ENCODE measurements around the gene AGR3.
A peak's percentile ranks its signal among the peaks of the same experiment; 100 is the strongest.
"Not testable (repeated sequence)": the region's sequence is repeated elsewhere in the genome, so short reads cannot be mapped to it uniquely, and the experiment has no call there.

Gene AGR3

GRCh38 chr7:16912540-16912939, 30.8 kb upstream of the AGR3 start:
- no peaks in the 10 kb centered on the region for H3K36me3 Mint-ChIP-seq
- no peak overlapping the region for H3K4me3 Mint-ChIP-seq
- no peak overlapping the region for H3K27ac Mint-ChIP-seq
- no peak for DNase-seq (ENCODE audit: low spot score in 2 of 2)
- no peaks in the 10 kb centered on the region for H3K9me3 Mint-ChIP-seq
- ATAC-seq: no peak
- peaks cover 9% of the 10 kb centered on the region for H3K4me1 Mint-ChIP-seq

- Mint-ChIP-seq H3K4me3 (no peak overlapping the region), H3K4me1 (no peaks in the 10 kb centered on the region), H3K9me3 (no peaks in the 10 kb centered on the region), H3K27ac (no peak overlapping the region), H3K36me3 (no peaks in the 10 kb centered on the region)
- DNase-seq (ENCODE audit: low spot score in 2 of 2) (no peak), ATAC-seq (no peak)
Observed at GRCh38 chr7:16908561-16908960, 26.8 kb upstream of the AGR3 start.

GRCh38 chr7:16905300-16906044, 23.7 kb upstream of the AGR3 start:
- DNase-seq (ENCODE audit: low spot score in 2 of 2): no peak
- Mint-ChIP-seq H3K27ac (no peak overlapping the region), H3K36me3 (no peaks in the 10 kb centered on the region), H3K4me1 (no peaks in the 10 kb centered on the region), H3K4me3 (no peak overlapping the region), H3K9me3 (no peaks in the 10 kb centered on the region)
- no peak for ATAC-seq

GRCh38 chr7:16904076-16904475, 22.3 kb upstream of the AGR3 start:
- Mint-ChIP-seq H3K4me3 (no peak overlapping the region), H3K9me3 (no peaks in the 10 kb centered on the region), H3K4me1 (no peaks in the 10 kb centered on the region), H3K36me3 (no peaks in the 10 kb centered on the region), H3K27ac (no peak overlapping the region)
- DNase-seq (ENCODE audit: low spot score in 2 of 2): no peak
- no peak for ATAC-seq

GRCh38 chr7:16900209-16900768, 18.5 kb upstream of the AGR3 start:
- ATAC-seq: no peak
- H3K27ac Mint-ChIP-seq: no peak overlapping the region
- no peaks in the 10 kb centered on the region for H3K4me1 Mint-ChIP-seq
- no peak for DNase-seq (ENCODE audit: low spot score in 2 of 2)
- H3K4me3 Mint-ChIP-seq: no peak overlapping the region
- H3K9me3 Mint-ChIP-seq: no peaks in the 10 kb centered on the region
- no peaks in the 10 kb centered on the region for H3K36me3 Mint-ChIP-seq

- no peak for ATAC-seq
- Mint-ChIP-seq H3K4me3 (no peak overlapping the region), H3K27ac (no peak overlapping the region), H3K4me1 (peaks cover 15% of the 10 kb centered on the region), H3K9me3 (no peaks in the 10 kb centered on the region), H3K36me3 (no peaks in the 10 kb centered on the region)
- no peak for DNase-seq (ENCODE audit: low spot score in 2 of 2)
Observed at GRCh38 chr7:16891874-16892643, 10.3 kb upstream of the AGR3 start.

- no peaks in the 10 kb centered on the region for H3K36me3 Mint-ChIP-seq
- H3K9me3 Mint-ChIP-seq: no peaks in the 10 kb centered on the region
- no peak overlapping the region for H3K4me3 Mint-ChIP-seq
- no peak overlapping the region for H3K27ac Mint-ChIP-seq
- no peak for DNase-seq (ENCODE audit: low spot score in 2 of 2)
- peaks cover 15% of the 10 kb centered on the region for H3K4me1 Mint-ChIP-seq
- ATAC-seq: peak; percentile 57
Observed at GRCh38 chr7:16891338-16891737, 9.6 kb upstream of the AGR3 start.

- ATAC-seq (peak; percentile 84), DNase-seq (ENCODE audit: low spot score in 2 of 2) (no peak)
- H3K4me3 Mint-ChIP-seq: no peak overlapping the region
- H3K9me3 Mint-ChIP-seq: no peaks in the 10 kb centered on the region
- peak overlapping the region; percentile 27 for H3K27ac Mint-ChIP-seq
- H3K36me3 Mint-ChIP-seq: no peaks in the 10 kb centered on the region
- H3K4me1 Mint-ChIP-seq: peaks cover 15% of the 10 kb centered on the region
Observed at GRCh38 chr7:16889851-16890415, 8.2 kb upstream of the AGR3 start.

- no peak overlapping the region for H3K27ac Mint-ChIP-seq
- ATAC-seq: no peak
- H3K4me3 Mint-ChIP-seq: no peak overlapping the region
- DNase-seq (ENCODE audit: low spot score in 2 of 2): no peak
- H3K9me3 Mint-ChIP-seq: no peaks in the 10 kb centered on the region
- peaks cover 15% of the 10 kb centered on the region for H3K4me1 Mint-ChIP-seq
- no peaks in the 10 kb centered on the region for H3K36me3 Mint-ChIP-seq
Observed at GRCh38 chr7:16889305-16889704, 7.5 kb upstream of the AGR3 start.

GRCh38 chr7:16883918-16884317, 2.1 kb upstream of the AGR3 start:
- Mint-ChIP-seq H3K27ac (no peak overlapping the region), H3K9me3 (no peaks in the 10 kb centered on the region), H3K36me3 (no peaks in the 10 kb centered on the region), H3K4me1 (no peaks in the 10 kb centered on the region), H3K4me3 (no peak overlapping the region)
- no peak for ATAC-seq
- no peak for DNase-seq (ENCODE audit: low spot score in 2 of 2)

GRCh38 chr7:16880554-16880953, 1.2 kb downstream of the AGR3 start:
- Mint-ChIP-seq H3K27ac (no peak overlapping the region), H3K36me3 (no peaks in the 10 kb centered on the region), H3K4me3 (no peak overlapping the region), H3K9me3 (no peaks in the 10 kb centered on the region), H3K4me1 (no peaks in the 10 kb centered on the region)
- no peak for ATAC-seq
- no peak for DNase-seq (ENCODE audit: low spot score in 2 of 2)

- H3K27ac Mint-ChIP-seq: no peak overlapping the region
- ATAC-seq (no peak), DNase-seq (ENCODE audit: low spot score in 2 of 2) (no peak)
- no peaks in the 10 kb centered on the region for H3K36me3 Mint-ChIP-seq
- H3K4me3 Mint-ChIP-seq: no peak overlapping the region
- H3K9me3 Mint-ChIP-seq: no peaks in the 10 kb centered on the region
- no peaks in the 10 kb centered on the region for H3K4me1 Mint-ChIP-seq
Observed at GRCh38 chr7:16879181-16879580, 2.6 kb downstream of the AGR3 start.

- ATAC-seq (no peak), DNase-seq (ENCODE audit: low spot score in 2 of 2) (no peak)
- H3K36me3 Mint-ChIP-seq: no peaks in the 10 kb centered on the region
- H3K4me1 Mint-ChIP-seq: no peaks in the 10 kb centered on the region
- H3K4me3 Mint-ChIP-seq: no peak overlapping the region
- H3K9me3 Mint-ChIP-seq: no peaks in the 10 kb centered on the region
- no peak overlapping the region for H3K27ac Mint-ChIP-seq
Observed at GRCh38 chr7:16875861-16876260, 5.9 kb downstream of the AGR3 start.

GRCh38 chr7:16874066-16874465, 7.7 kb downstream of the AGR3 start:
- no peaks in the 10 kb centered on the region for H3K4me1 Mint-ChIP-seq
- H3K36me3 Mint-ChIP-seq: no peaks in the 10 kb centered on the region
- H3K9me3 Mint-ChIP-seq: no peaks in the 10 kb centered on the region
- no peak overlapping the region for H3K27ac Mint-ChIP-seq
- no peak for ATAC-seq
- DNase-seq (ENCODE audit: low spot score in 2 of 2): no peak
- no peak overlapping the region for H3K4me3 Mint-ChIP-seq

- no peaks in the 10 kb centered on the region for H3K36me3 Mint-ChIP-seq
- H3K4me1 Mint-ChIP-seq: no peaks in the 10 kb centered on the region
- no peak for DNase-seq (ENCODE audit: low spot score in 2 of 2)
- no peak for ATAC-seq
- no peak overlapping the region for H3K4me3 Mint-ChIP-seq
- H3K27ac Mint-ChIP-seq: no peak overlapping the region
- H3K9me3 Mint-ChIP-seq: no peaks in the 10 kb centered on the region
Observed at GRCh38 chr7:16867328-16867727, 14.5 kb downstream of the AGR3 start.

- ATAC-seq; H3K27ac Mint-ChIP-seq; H3K9me3 Mint-ChIP-seq; H3K4me1 Mint-ChIP-seq; DNase-seq (ENCODE audit: low spot score in 2 of 2); H3K4me3 Mint-ChIP-seq; H3K36me3 Mint-ChIP-seq: not testable (repeated sequence)
Observed at GRCh38 chr7:16853189-16853588, 28.6 kb downstream of the AGR3 start.
